GM21786 (cell line): ENCODE results near the gene ZC3H12A.

Experiments
- ATAC-seq: cut with Tn5 transposase; IDR thresholded peaks from one replicate; pipeline ENCODE4 v1.9.1; 2021; ENCODE audit not compliant: unreplicated experiment

The ZC3H12A gene

GRCh38 chr1:37453647-37454046 lies 20.7 kb upstream of the ZC3H12A start:
- ATAC-seq = no peak

GRCh38 chr1:37455516-37455915 lies 18.9 kb upstream of the ZC3H12A start:
- ATAC-seq = no peak

GRCh38 chr1:37456614-37457013 lies 17.8 kb upstream of the ZC3H12A start:
- ATAC-seq = no peak

- no peak for ATAC-seq
Observed at GRCh38 chr1:37458551-37458950, 15.8 kb upstream of the ZC3H12A start.

GRCh38 chr1:37461698-37462436 lies 12.5 kb upstream of the ZC3H12A start:
- no peak for ATAC-seq

- ATAC-seq = no peak
Observed at GRCh38 chr1:37464443-37464842, 9.9 kb upstream of the ZC3H12A start.

GRCh38 chr1:37465593-37466517 lies 8.5 kb upstream of the ZC3H12A start:
- no peak for ATAC-seq

- no peak for ATAC-seq
Observed at GRCh38 chr1:37468037-37468436, 6.3 kb upstream of the ZC3H12A start.

GRCh38 chr1:37469386-37469785 lies 5.0 kb upstream of the ZC3H12A start:
- ATAC-seq = no peak

GRCh38 chr1:37471345-37472231 lies 2.8 kb upstream of the ZC3H12A start:
- ATAC-seq = no peak

- no peak for ATAC-seq
Observed at GRCh38 chr1:37472281-37472680, 2.1 kb upstream of the ZC3H12A start.

- ATAC-seq = no peak
Observed at GRCh38 chr1:37472994-37473393, 1.4 kb upstream of the ZC3H12A start.

GRCh38 chr1:37473431-37474045 lies 842 bp upstream of the ZC3H12A start:
- ATAC-seq = no peak

GRCh38 chr1:37474697-37475379 lies 458 bp downstream of the ZC3H12A start:
- no peak for ATAC-seq

- ATAC-seq = no peak
Observed at GRCh38 chr1:37475380-37476086, 1.2 kb downstream of the ZC3H12A start.

- ATAC-seq = no peak
Observed at GRCh38 chr1:37476087-37476452, 1.7 kb downstream of the ZC3H12A start.

- no peak for ATAC-seq
Observed at GRCh38 chr1:37476460-37477197, 2.2 kb downstream of the ZC3H12A start.

GRCh38 chr1:37477198-37477931 lies 3.0 kb downstream of the ZC3H12A start:
- ATAC-seq = peak; percentile 50
